Activated CD8-positive, alpha-beta T cell treated with anti-CD3 and anti-CD28 coated beads, Interleukin-2, amount 10 ng/mL, durations not matched to agents 7 days and 5 days (primary cell): Measurements from ENCODE around the gene ZDHHC22. TPM values are rescaled to one million over a fixed set of nuclear protein-coding genes. Genes with fewer than 3 reads are reported as not detected.
"Not testable (repeated sequence)": the region's sequence is repeated elsewhere in the genome, so short reads cannot be mapped to it uniquely, and the experiment has no call there.

Experiments
- ATAC-seq: fragments of 150-1000 bp; cut with Tn5 transposase; one replicate; pipeline ENCODE4 v1.10.0; 2021; ENCODE audit warnings: moderate library complexity
- CTCF ChIA-PET: fragments of 350-600 bp; sonication (Branson Sonifier 250); formaldehyde crosslinking; loops from one replicate; lab custom pipeline; 2021; ENCODE audit warnings: antibody characterized with exemption; lab: Charles Lee
- POLR2A ChIA-PET: fragments of 350-600 bp; sonication (Branson Sonifier 250); formaldehyde crosslinking; loops from one replicate; lab custom pipeline; 2021; ENCODE audit warnings: antibody characterized with exemption; lab: Charles Lee
- DNase-seq: peaks from one replicate; pipeline ENCODE4 v3.0.0-alpha.2; 2020
- H3K27ac Mint-ChIP-seq: one replicate; pipeline ENCODE4 v1.8.0; 2021; ENCODE audit warnings: mild to moderate bottlenecking, mixed read lengths
- H3K27me3 Mint-ChIP-seq: one replicate; pipeline ENCODE4 v1.8.0; 2021; ENCODE audit warnings: low read depth, mixed read lengths
- H3K36me3 Mint-ChIP-seq: one replicate; pipeline ENCODE4 v1.8.0; 2021; ENCODE audit warnings: low read depth, mixed read lengths
- H3K4me1 Mint-ChIP-seq: one replicate; pipeline ENCODE4 v1.8.0; 2021; ENCODE audit warnings: low read depth, mixed read lengths
- H3K4me3 Mint-ChIP-seq: one replicate; pipeline ENCODE4 v1.8.0; 2021; ENCODE audit warnings: mild to moderate bottlenecking, mixed read lengths
- H3K9me3 Mint-ChIP-seq: one replicate; pipeline ENCODE4 v1.8.0; 2022; ENCODE audit warnings: mixed read lengths; ENCODE audit not compliant: insufficient read depth
- total RNA-seq, 2 experiments: library from RNA; stranded (reverse); gene quantifications; one replicate each; pipeline ENCODE4 v1.2.3, GENCODE V29; 2021

The ZDHHC22 gene
- total RNA-seq, 2 experiments from 2014 or later = not detected

DNA sequence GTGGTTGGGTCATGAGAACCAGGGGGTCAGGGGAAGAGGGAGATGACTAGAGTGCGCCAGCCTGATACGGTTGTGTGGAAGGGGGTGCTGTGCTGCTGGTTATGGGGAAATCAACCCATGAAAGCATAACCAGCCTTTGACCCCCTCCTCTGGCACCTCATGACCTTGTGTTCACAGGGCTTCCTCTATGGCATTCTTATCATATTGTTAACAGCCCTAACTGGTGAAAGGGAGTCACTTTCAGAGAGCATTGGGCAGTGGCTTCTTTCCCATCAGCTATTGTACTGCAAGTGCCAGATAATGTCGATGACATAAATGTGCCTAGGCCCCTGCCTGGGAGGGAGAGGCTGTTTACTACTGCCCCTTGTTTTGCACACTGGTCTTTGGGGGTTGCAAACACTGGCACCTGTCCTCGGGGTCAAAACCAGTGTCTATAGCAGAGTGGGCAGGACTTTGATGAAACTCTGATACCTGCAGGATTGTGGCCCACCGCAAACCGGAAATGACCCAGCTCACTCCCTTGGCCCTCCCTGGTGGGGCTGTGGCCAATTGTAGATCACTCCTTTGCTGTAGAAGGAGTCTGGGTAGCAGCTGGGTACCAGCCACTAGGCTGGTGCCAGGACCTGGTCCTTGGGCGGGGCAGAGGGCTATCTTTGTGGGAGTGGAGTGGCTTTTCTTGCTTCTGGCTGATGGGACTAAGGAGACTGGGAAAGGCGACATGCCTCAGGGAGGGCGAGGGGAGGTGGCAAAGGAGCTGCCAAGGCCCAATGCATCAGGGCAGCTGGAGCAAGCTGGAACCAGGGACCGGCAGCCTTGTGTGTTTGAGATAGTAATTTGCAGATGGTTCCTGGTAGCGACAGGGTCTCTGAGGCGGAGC is 39.4 kb upstream of the ZDHHC22 start:
- Mint-ChIP-seq H3K9me3 (no peaks in the 10 kb centered on the region), H3K27ac (no peak overlapping the region), H3K4me3 (peak overlapping the region; percentile 45), H3K4me1 (peaks cover 21% of the 10 kb centered on the region), H3K36me3 (no peaks in the 10 kb centered on the region), H3K27me3 (peaks cover 26% of the 10 kb centered on the region)
- ATAC-seq = no peak
- no peak for DNase-seq
- CTCF ChIA-PET = no interaction called here
- POLR2A ChIA-PET = interaction anchor here (0.7 to 1.0 kb wide), 2 partner anchors 140 to 440 kb away, joined by 3 to 5 read pairs; no protein-coding TSS in a partner anchor

DNA sequence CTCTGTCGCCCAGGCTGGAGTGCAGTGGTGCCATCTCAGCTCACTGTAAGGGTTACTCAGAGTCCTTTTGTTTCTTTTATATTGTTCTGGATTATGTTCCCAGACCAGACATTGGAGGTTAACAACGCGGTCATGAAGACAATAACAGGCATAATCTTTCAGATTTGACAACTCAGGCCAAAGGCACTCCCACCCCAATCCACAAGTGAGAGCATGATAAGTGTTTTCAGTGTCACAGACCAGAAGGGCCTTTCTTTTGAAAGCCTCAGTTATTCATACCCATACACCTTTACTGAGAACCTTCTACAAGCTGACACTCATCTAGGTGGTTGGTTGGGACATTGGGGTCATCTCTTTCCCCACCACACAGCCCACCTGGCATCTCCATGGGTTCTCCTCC is 37.1 kb upstream of the ZDHHC22 start:
- H3K27ac Mint-ChIP-seq = no peak overlapping the region
- CTCF ChIA-PET = no interaction called here
- POLR2A ChIA-PET = no interaction called here
- DNase-seq (no peak), ATAC-seq (no peak)
- H3K27me3 Mint-ChIP-seq = peaks cover 28% of the 10 kb centered on the region
- no peaks in the 10 kb centered on the region for H3K36me3 Mint-ChIP-seq
- H3K4me3 Mint-ChIP-seq = no peak overlapping the region
- no peaks in the 10 kb centered on the region for H3K9me3 Mint-ChIP-seq
- H3K4me1 Mint-ChIP-seq = peaks cover 15% of the 10 kb centered on the region

DNA sequence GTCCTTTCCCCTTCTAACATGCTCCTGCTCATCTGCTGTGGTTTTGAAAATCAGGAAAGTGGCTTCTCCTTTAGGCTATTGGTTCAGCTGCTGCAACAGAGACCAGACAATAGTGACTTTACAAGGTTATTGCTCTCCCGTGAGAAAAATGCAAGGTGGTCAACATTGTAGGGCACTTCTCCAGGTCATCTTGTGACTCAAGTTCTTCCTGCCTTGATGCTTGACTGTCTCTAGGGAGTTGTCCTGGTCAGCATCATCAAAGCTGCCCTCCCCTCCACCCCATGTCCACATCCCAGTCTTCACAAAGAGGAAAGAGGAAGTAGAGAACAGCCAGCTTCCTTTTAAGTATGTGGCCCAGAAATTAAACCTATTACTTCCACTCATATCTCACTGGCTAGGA is 36.1 kb upstream of the ZDHHC22 start:
- ChIA-PET POLR2A (no interaction called here), CTCF (no interaction called here)
- no peaks in the 10 kb centered on the region for H3K36me3 Mint-ChIP-seq
- H3K27me3 Mint-ChIP-seq = peaks cover 28% of the 10 kb centered on the region
- no peak overlapping the region for H3K27ac Mint-ChIP-seq
- peaks cover 14% of the 10 kb centered on the region for H3K4me1 Mint-ChIP-seq
- ATAC-seq (no peak), DNase-seq (no peak)
- no peaks in the 10 kb centered on the region for H3K9me3 Mint-ChIP-seq
- no peak overlapping the region for H3K4me3 Mint-ChIP-seq

DNA sequence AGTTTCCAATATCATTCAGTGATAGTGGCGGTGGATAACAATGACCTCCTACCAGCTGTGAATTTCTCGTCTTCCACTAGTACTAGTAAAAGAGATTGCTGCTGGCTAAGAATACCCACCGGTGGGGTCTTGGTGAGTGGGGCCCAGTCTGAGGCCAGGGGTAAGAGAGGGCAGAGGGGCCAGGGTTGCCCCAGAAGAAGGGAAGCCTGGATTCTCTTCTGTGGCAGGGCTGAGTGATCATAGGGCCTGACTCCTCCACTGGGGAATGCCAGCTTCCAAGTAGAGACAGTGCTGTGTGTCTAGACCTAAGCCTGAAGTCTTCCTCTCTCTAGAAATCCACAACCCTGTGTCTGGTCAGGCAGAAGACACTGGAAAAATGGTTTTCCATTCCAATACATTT is 34.3 kb upstream of the ZDHHC22 start:
- Mint-ChIP-seq H3K36me3 (no peaks in the 10 kb centered on the region), H3K9me3 (no peaks in the 10 kb centered on the region), H3K27ac (no peak overlapping the region), H3K4me3 (no peak overlapping the region), H3K4me1 (peaks cover under 1% of the 10 kb centered on the region), H3K27me3 (peaks cover 26% of the 10 kb centered on the region)
- DNase-seq = no peak
- POLR2A ChIA-PET = no interaction called here
- ATAC-seq = no peak
- CTCF ChIA-PET = no interaction called here

DNA sequence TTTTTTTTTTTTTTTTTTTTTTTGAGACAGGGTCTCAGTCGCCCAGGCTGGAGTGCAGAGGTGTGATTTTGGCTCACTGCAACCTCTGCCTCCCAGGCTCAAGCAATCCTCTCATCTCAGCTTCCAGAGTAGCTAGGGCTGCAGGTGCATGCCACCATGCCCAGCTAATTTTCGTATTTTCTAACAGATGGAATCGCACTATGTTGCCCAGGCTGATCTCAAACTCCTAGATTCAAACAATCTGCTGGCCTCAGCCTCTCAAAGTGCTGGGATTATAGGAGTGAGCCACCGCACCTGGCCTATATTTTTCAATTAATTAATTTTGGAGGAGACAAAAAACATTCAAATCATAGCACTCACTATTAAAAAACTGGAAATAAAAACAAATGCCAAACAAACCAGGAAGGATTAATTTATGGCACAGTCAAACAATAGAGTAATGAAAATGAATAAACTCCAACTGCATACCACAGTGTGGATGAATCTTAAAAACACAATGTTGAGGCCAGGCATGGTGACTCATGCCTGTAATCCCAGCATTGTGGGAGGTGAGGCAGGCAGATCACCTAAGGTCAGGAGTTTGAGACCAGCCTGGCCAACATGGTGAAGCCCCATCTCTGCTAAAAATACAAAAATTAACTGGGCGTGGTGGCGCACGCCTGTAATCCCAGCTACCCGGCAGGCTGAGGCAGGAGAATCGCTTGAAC is 32.5 kb upstream of the ZDHHC22 start:
- DNase-seq, H3K36me3 Mint-ChIP-seq, H3K4me1 Mint-ChIP-seq, H3K4me3 Mint-ChIP-seq, H3K9me3 Mint-ChIP-seq, ATAC-seq, H3K27ac Mint-ChIP-seq, POLR2A ChIA-PET, CTCF ChIA-PET: not testable (repeated sequence)
- peaks cover 22% of the 10 kb centered on the region for H3K27me3 Mint-ChIP-seq

DNA sequence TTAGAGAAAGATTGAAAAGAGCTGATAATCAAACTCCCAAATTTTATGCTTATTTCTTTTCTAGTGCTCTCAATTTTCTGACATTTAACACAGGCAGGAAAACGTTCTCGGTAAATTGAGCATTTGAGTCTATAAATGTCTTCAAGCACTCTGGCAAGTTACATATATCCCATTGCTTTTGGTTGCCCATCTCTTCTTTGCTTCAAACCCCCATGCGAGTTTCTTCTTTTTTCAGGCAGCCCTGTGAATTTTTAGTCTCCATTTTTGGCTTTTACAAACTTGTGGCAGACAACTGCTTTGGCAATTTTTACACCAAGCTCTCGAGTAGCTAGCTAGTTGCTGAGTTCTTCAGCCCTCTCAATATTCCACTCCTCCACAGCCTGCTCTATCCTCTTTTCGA is 31.3 kb upstream of the ZDHHC22 start:
- peaks cover 7% of the 10 kb centered on the region for H3K9me3 Mint-ChIP-seq
- no peak for DNase-seq
- no peaks in the 10 kb centered on the region for H3K4me1 Mint-ChIP-seq
- H3K4me3 Mint-ChIP-seq = no peak overlapping the region
- ChIA-PET POLR2A (no interaction called here), CTCF (no interaction called here)
- no peak overlapping the region for H3K27ac Mint-ChIP-seq
- H3K36me3 Mint-ChIP-seq = no peaks in the 10 kb centered on the region
- H3K27me3 Mint-ChIP-seq = peaks cover 18% of the 10 kb centered on the region
- no peak for ATAC-seq

DNA sequence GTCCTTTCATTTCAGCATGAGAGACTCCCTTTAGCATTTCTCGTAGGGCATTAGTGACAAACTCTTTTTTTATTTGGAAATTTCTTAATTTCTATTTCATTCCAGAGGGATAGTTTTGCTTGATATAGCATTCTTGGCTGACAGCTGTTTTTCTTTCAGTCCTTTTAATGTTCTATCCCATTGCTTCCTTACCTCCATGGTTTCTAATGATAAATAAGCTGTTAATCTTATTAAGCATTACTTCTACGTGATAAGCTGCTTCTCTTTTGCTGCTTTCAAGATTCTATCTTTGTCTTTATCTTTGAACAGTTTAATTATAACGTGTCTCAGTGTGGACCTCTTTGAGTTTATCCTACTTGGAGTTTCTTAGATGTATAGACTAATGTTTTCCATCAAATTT is 28.5 kb upstream of the ZDHHC22 start:
- Mint-ChIP-seq H3K4me1 (no peaks in the 10 kb centered on the region), H3K4me3 (no peak overlapping the region), H3K36me3 (no peaks in the 10 kb centered on the region), H3K9me3 (peaks cover 7% of the 10 kb centered on the region), H3K27me3 (peaks cover 15% of the 10 kb centered on the region), H3K27ac (no peak overlapping the region)
- DNase-seq (no peak), ATAC-seq (no peak)
- POLR2A ChIA-PET = no interaction called here
- CTCF ChIA-PET = no interaction called here

DNA sequence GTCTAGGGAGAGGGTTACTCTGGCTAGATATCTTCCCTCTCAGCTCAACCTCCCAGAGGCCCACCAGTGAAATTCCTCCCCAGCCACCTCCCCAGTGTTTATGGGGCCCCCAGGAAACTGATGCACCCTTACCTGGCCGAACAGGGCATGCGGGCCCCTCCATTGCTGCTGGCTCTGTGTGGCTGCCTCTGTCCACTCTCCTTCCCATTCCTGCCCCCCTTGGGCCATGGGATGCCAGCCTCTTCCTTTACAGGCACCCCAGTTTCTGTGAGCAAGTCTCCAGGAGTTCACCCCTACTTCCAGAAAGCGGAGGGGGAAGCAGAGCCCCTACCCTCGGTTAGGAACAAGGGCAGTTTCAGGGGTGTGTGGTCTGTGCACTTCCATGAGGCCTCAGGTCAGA is 19.4 kb upstream of the ZDHHC22 start:
- Mint-ChIP-seq H3K27me3 (peaks cover 30% of the 10 kb centered on the region), H3K9me3 (no peaks in the 10 kb centered on the region), H3K4me3 (no peak overlapping the region), H3K27ac (no peak overlapping the region), H3K4me1 (no peaks in the 10 kb centered on the region), H3K36me3 (no peaks in the 10 kb centered on the region)
- ChIA-PET CTCF (no interaction called here), POLR2A (no interaction called here)
- DNase-seq (no peak), ATAC-seq (no peak)

DNA sequence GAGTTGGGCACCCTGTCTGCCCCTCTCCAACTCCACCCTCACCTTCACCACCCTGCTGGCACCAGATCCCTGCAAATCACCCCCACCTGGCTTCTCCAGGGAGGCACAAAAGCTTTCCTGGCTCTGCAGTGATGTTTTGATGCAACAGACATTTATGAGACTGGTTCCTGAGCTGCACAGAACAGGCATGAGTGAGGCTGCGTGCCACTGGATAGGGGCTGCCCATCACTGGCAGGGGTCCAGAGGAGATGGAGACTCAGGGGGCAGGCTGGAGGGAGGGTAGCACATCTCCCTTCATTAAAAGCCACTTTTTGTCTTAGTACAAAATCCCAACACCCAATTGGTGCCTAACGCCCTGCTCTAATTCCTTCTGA is 17.3 kb upstream of the ZDHHC22 start:
- POLR2A ChIA-PET = no interaction called here
- no peaks in the 10 kb centered on the region for H3K9me3 Mint-ChIP-seq
- DNase-seq = no peak
- no peak overlapping the region for H3K4me3 Mint-ChIP-seq
- no peaks in the 10 kb centered on the region for H3K4me1 Mint-ChIP-seq
- CTCF ChIA-PET = no interaction called here
- ATAC-seq = no peak
- H3K27me3 Mint-ChIP-seq = peaks cover 32% of the 10 kb centered on the region
- no peak overlapping the region for H3K27ac Mint-ChIP-seq
- no peaks in the 10 kb centered on the region for H3K36me3 Mint-ChIP-seq

DNA sequence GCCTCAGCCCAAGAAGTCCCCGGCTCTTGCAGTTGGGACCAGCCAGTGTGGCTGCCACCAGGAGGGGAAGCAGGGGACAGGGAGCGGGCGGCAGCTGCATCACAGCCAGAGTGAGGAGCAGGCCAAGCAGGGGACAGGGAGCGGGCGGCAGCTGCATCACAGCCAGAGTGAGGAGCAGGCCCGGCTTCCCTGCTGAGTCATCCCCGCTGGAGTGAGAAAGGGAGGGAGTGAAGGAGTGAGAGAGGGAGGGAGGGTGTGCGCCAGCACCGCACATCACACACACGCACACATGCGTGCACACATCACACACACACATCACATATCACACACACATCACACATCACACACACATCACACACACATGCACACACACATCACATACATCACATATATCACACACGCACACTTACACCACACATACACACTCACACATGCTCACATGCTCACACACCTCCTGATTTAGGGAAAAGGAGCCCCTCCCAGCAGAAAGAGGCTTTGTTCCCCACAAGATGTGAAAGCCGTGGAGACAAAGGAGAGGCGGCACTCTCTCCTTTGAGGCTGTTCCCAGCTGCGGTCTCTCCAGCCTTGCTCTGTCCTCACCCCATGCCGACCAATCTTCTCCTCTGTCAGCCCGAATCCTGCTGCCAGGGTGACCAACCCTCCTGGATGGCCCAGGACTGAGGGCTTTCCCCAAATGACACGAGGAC is 16.7 kb upstream of the ZDHHC22 start:
- Mint-ChIP-seq H3K27ac (no peak overlapping the region), H3K36me3 (no peaks in the 10 kb centered on the region)
- no peak for ATAC-seq

DNA sequence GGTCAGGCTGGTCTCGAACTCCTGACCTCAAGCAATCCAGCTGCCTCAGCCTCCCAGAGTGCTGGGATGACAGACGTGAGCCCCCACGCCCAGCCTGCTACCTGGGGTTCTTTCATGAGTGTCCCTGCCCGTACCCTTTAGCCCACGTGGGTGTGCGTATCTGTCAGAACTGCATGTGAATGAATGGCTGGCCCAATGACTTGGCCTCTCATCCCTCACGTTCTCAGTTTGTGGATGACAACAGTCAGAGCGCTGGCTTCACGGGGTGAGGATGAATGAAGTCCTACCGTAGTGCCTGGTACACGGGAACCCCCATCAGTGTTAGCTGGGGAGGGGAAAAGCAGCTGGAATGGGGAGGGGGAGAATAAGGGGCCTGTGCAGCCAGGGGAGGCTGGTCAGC is 16.1 kb upstream of the ZDHHC22 start:
- Mint-ChIP-seq H3K4me3 (no peak overlapping the region), H3K36me3 (no peaks in the 10 kb centered on the region), H3K9me3 (no peaks in the 10 kb centered on the region), H3K4me1 (no peaks in the 10 kb centered on the region), H3K27ac (no peak overlapping the region), H3K27me3 (peaks cover 35% of the 10 kb centered on the region)
- DNase-seq (no peak), ATAC-seq (no peak)
- POLR2A ChIA-PET = no interaction called here
- CTCF ChIA-PET = interaction anchor here (0.6 to 1.2 kb wide), 3 partner anchors 18 to 543 kb away, joined by 3 to 4 read pairs (median 3); no protein-coding TSS in a partner anchor

More for the DNA sequence above, 16.7 kb upstream of the ZDHHC22 start:
- no peaks in the 10 kb centered on the region for H3K9me3 Mint-ChIP-seq
- H3K4me3 Mint-ChIP-seq = no peak overlapping the region
- no peak for DNase-seq
- POLR2A ChIA-PET = no interaction called here
- H3K27me3 Mint-ChIP-seq = peaks cover 33% of the 10 kb centered on the region
- CTCF ChIA-PET = interaction anchor here (0.6 kb wide), 1 partner anchor 544 kb away, joined by 3 read pairs; no protein-coding TSS in a partner anchor
- no peaks in the 10 kb centered on the region for H3K4me1 Mint-ChIP-seq
